Keratinocyte (primary cell): ENCODE results near the gene METTL5. TPM values are rescaled to one million over a fixed set of nuclear protein-coding genes. Genes with fewer than 3 reads are reported as not detected.
A peak's percentile ranks its signal among the peaks of the same experiment; 100 is the strongest.

ENCODE experiments used
- DNase-seq: peaks from one replicate; pipeline ENCODE4 v3.0.0-alpha.2; 2011; ENCODE audit warnings: low read depth, missing footprints, low spot score
- FAIRE-seq: peaks from 2 replicates; lab custom pipeline; 2011; peaks lifted over from hg19 to GRCh38; lab: Jason Lieb, UNC
- H2AFZ ChIP-seq: 2 replicates; pipeline ENCODE4 v1.6.0; 2012; ENCODE audit warnings: low read length, control low read depth, inconsistent platforms; ENCODE audit not compliant: control insufficient read depth
- H3K27ac ChIP-seq: 2 replicates; pipeline ENCODE4 v1.5.1; 2011; ENCODE audit warnings: low read length; ENCODE audit not compliant: control insufficient read depth, insufficient read depth
- H3K27me3 ChIP-seq: 3 replicates; pipeline ENCODE4 v1.6.0; 2011; ENCODE audit warnings: low read length; ENCODE audit not compliant: control insufficient read depth, insufficient read depth; ENCODE audit errors: extremely low read depth
- H3K36me3 ChIP-seq, 2 experiments: 2 replicates in 1 of 2; 3 replicates in 1 of 2; pipeline ENCODE4 v1.5.1; 2011; ENCODE audit warnings: low read length in 2 of 2, mild to moderate bottlenecking in 1 of 2; ENCODE audit not compliant: control insufficient read depth in 2 of 2, insufficient read depth in 2 of 2; ENCODE audit errors: extremely low read depth in 1 of 2
- H3K4me1 ChIP-seq: 3 replicates; pipeline ENCODE4 v1.5.1; 2011; ENCODE audit warnings: low read length; ENCODE audit not compliant: control insufficient read depth, insufficient read depth; ENCODE audit errors: extremely low read depth
- H3K4me2 ChIP-seq: 3 replicates; pipeline ENCODE4 v1.6.0; 2011; ENCODE audit warnings: low read depth, low read length; ENCODE audit not compliant: control insufficient read depth, insufficient read depth; ENCODE audit errors: extremely low read depth
- H3K4me3 ChIP-seq, 3 experiments: fragments of 200-600 bp in 1 of 3; sonication (generic) in 1 of 3; 2 replicates in 2 of 3; 3 replicates in 1 of 3; pipeline ENCODE4 v1.5.1; 2011 to 2016; ENCODE audit warnings: low read length in 3 of 3, mild to moderate bottlenecking in 3 of 3, control low read depth in 2 of 3, inconsistent platforms in 1 of 3, low read depth in 1 of 3, mixed read lengths in 1 of 3, mixed run types in 1 of 3, moderate library complexity in 1 of 3; ENCODE audit not compliant: control insufficient read depth in 2 of 3, insufficient read depth in 2 of 3; ENCODE audit errors: extremely low read depth in 1 of 3
- H3K79me2 ChIP-seq: 2 replicates; pipeline ENCODE4 v1.6.0; 2012; ENCODE audit warnings: low read length; ENCODE audit not compliant: control insufficient read depth, insufficient read depth
- H3K9ac ChIP-seq: 3 replicates; pipeline ENCODE4 v1.6.0; 2011; ENCODE audit warnings: low read length; ENCODE audit not compliant: control insufficient read depth, insufficient read depth; ENCODE audit errors: extremely low read depth
- H3K9me1 ChIP-seq: 3 replicates; pipeline ENCODE4 v1.6.0; 2011; ENCODE audit warnings: low read length; ENCODE audit not compliant: control insufficient read depth, insufficient read depth; ENCODE audit errors: extremely low read depth
- H3K9me3 ChIP-seq: 2 replicates; pipeline ENCODE4 v1.5.1; 2012; ENCODE audit warnings: low read depth, low read length; ENCODE audit not compliant: control insufficient read depth
- H4K20me1 ChIP-seq: 3 replicates; pipeline ENCODE4 v1.6.0; 2011; ENCODE audit warnings: low read length; ENCODE audit not compliant: control insufficient read depth, insufficient read depth; ENCODE audit errors: extremely low read depth
- CTCF ChIP-seq, 3 experiments: IDR thresholded peaks in 1 of 3; conservative IDR thresholded peaks in 1 of 3; optimal IDR thresholded peaks in 1 of 3; 2 replicates in 2 of 3; 3 replicates in 1 of 3; pipeline versions ENCODE3 to v1.5.1; 2011; ENCODE audit warnings: low read length in 3 of 3, mild to moderate bottlenecking in 3 of 3, moderate library complexity in 2 of 3, control low read depth in 1 of 3, inconsistent platforms in 1 of 3; ENCODE audit not compliant: insufficient read depth in 2 of 3; ENCODE audit errors: extremely low read depth in 1 of 3
- EZH2 ChIP-seq: IDR thresholded peaks from one replicate; pipeline ENCODE4 v1.6.1; 2012; ENCODE audit warnings: inconsistent platforms, mild to moderate bottlenecking, low read length, moderate library complexity
- dilution Hi-C: fragments of 300-500 bp; cut with MboI; formaldehyde crosslinking; loops from one replicate; pipeline ENCODE4 v1.7.0; 2020; ENCODE audit warnings: low sequenced_read_pairs; ENCODE audit not compliant: extremely low pct_ligation_motif_present
- polyA plus RNA-seq, 5 experiments: library from polyadenylated mRNA; depleted of rRNA in 3 of 5; stranded (reverse) in 3 of 5; stranded (forward) in 1 of 5; unstranded in 1 of 5; fragments of >200 nt; gene quantifications; 1 replicate in 1 of 5; 2 replicates in 3 of 5; 3 replicates in 1 of 5; pipeline versions ENCODE4 v1.2.1 to v1.2.3, GENCODE V29; 2011 to 2012; ENCODE audit warnings: missing spikeins in 2 of 5, low read depth in 1 of 5, low replicate concordance in 1 of 5

The METTL5 gene
- polyA plus RNA-seq, 1 donor (not counting 4 experiments of a cell fraction or from before 2014, with no cell fraction given) = 119 TPM

- H2AFZ ChIP-seq = no peak overlapping the region
- no peak for TF ChIP-seq EZH2
- TF ChIP-seq CTCF (optimal IDR thresholded peaks at IDR 0.05 in 1 of 3, IDR thresholded peaks at IDR 0.05 in 1 of 3, conservative IDR thresholded peaks at IDR 0.05 in 1 of 3; ENCODE audit: extremely low read depth in 1 of 3, insufficient read depth in 2 of 3, low read length in 3 of 3) = no peak
Observed at GRCh38 chr2:169771021-169771420, 53.7 kb downstream of the METTL5 start.

GRCh38 chr2:169768262-169768995, 56.3 kb downstream of the METTL5 start:
- no peaks in the 10 kb centered on the region for H3K36me3 ChIP-seq
- FAIRE-seq (no peak), DNase-seq (no peak)
- H3K4me3 ChIP-seq = peak overlapping the region; percentile 22 to 37 (median 26)
- no peaks in the 10 kb centered on the region for H3K9me3 ChIP-seq
- no peaks in the 10 kb centered on the region for H3K79me2 ChIP-seq
- H3K4me2 ChIP-seq = peak overlapping the region; percentile 58
- H2AFZ ChIP-seq = peak overlapping the region; percentile 56
- TF ChIP-seq EZH2 (peak; percentile 71), CTCF (optimal IDR thresholded peaks at IDR 0.05 in 1 of 3, IDR thresholded peaks at IDR 0.05 in 1 of 3, conservative IDR thresholded peaks at IDR 0.05 in 1 of 3; ENCODE audit: extremely low read depth in 1 of 3, insufficient read depth in 2 of 3, low read length in 3 of 3) (no peak)
- dilution Hi-C loops = no loop called here
- peaks cover 15% of the 10 kb centered on the region for H3K27me3 ChIP-seq
- peaks cover 10% of the 10 kb centered on the region for H3K4me1 ChIP-seq
- no peak overlapping the region for H3K27ac ChIP-seq
- H4K20me1 ChIP-seq = no peaks in the 10 kb centered on the region
- no peak overlapping the region for H3K9ac ChIP-seq
- H3K9me1 ChIP-seq = no peaks in the 10 kb centered on the region

More at GRCh38 chr2:169771021-169771420, 53.7 kb downstream of the METTL5 start:
- Histone ChIP-seq H3K79me2 (no peaks in the 10 kb centered on the region), H3K27ac (no peak overlapping the region), H3K36me3 (no peaks in the 10 kb centered on the region), H3K4me1 (peaks cover 10% of the 10 kb centered on the region), H3K9me1 (no peaks in the 10 kb centered on the region), H3K4me2 (no peak overlapping the region), H3K4me3 (no peak overlapping the region), H4K20me1 (no peaks in the 10 kb centered on the region), H3K9ac (no peak overlapping the region), H3K9me3 (no peaks in the 10 kb centered on the region), H3K27me3 (peaks cover 15% of the 10 kb centered on the region)
- DNase-seq (no peak), FAIRE-seq (no peak)
- dilution Hi-C loops = no loop called here
